ENCODE measurements around the gene PAX3.

- TF ChIP-seq EZH2 (IDR thresholded peaks at IDR 0.05) (no peak), POLR2AphosphoS5 (IDR thresholded peaks at IDR 0.05; ENCODE audit: borderline replicate concordance, low read depth, low read length) (no peak), FOXP2 (optimal IDR thresholded peaks at IDR 0.05; ENCODE audit: control extremely low read depth, extremely low read length, insufficient read depth) (no peak)
Observed at GRCh38 chr2:222205136-222205535, 93.7 kb downstream of the PAX3 start.
